Measurements from ENCODE around the gene UBE2M.

DNA sequence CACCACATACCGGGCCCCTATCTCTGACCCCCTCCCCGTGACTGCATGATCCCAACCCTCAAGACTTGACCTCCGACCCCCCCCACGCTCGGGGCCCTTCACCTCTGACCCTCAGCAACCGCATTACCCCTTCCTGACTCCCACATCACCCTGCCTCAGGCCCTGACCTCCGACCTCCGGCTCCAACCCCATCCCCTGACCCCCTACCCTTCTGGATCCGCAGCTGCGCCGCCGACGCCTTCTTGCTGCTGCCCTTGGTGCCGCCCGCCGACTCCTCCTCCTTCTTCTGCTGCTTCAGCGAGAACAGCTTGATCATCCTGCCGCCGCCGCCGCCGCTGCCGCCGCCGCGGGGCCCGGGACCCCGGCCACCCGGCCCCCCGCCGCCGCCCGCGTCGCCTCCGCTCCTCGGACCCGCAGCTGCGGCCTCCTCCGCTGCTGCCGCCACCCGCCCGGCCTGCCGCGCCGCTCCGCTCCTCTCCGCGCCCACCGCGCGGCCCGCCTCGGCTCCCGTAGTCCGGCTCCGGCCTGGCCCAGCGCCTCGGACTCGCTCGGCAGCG is at the start of gene UBE2M:
- TF ChIP-seq, protein P1, sequence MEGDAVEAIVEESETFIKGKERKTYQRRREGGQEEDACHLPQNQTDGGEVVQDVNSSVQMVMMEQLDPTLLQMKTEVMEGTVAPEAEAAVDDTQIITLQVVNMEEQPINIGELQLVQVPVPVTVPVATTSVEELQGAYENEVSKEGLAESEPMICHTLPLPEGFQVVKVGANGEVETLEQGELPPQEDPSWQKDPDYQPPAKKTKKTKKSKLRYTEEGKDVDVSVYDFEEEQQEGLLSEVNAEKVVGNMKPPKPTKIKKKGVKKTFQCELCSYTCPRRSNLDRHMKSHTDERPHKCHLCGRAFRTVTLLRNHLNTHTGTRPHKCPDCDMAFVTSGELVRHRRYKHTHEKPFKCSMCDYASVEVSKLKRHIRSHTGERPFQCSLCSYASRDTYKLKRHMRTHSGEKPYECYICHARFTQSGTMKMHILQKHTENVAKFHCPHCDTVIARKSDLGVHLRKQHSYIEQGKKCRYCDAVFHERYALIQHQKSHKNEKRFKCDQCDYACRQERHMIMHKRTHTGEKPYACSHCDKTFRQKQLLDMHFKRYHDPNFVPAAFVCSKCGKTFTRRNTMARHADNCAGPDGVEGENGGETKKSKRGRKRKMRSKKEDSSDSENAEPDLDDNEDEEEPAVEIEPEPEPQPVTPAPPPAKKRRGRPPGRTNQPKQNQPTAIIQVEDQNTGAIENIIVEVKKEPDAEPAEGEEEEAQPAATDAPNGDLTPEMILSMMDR (conservative IDR thresholded peaks at IDR 0.05; ENCODE audit: low read depth, low read length), result no peak
- no peak for TF ChIP-seq EZH2 (IDR thresholded peaks at IDR 0.05; ENCODE audit: borderline replicate concordance, low read depth, low read length, poor library complexity, severe bottlenecking)
